ENCODE results near the gene QRSL1.
"Not testable (repeated sequence)": the region's sequence is repeated elsewhere in the genome, so short reads cannot be mapped to it uniquely, and the experiment has no call there.

Gene QRSL1

DNA sequence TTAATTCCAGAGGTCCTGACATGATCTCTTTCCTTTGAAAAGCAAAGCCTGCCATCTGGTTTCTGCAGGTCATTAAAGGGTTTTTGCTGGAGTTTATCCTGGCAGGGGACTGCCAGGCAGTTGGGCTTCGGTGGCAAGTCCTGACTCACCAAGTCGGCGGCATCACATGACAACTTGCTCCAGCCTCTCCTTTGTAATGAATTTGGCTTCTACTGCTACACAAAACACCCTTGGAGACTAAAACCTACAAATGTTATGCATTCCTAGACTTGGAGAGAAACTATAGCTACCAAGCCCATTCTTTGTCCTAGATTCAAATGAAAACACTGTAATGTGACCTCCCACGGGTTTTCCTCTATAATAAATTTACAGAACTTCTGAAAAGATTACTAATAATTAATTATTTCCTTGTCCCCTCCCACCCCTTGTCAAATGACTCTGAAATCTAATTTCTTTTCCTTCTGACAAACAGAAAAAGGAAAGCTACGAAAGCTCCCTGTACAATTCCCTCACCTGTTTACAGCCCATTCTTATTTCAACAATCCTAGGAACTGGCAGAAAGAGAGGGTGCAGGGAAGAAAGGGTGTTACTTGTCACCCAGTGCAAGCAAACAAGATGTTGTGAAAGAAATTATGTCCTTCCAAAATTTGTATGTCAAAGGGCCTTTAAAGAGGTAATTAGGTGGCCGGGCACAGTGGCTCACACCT, 62.9 kb downstream of the QRSL1 start:
- Histone ChIP-seq H3K27me3 (no peaks in the 10 kb centered on the region), H3K27ac (no peak overlapping the region), H3K9me3 (no peaks in the 10 kb centered on the region), H3K4me3 (ENCODE audit: low read depth in 1 of 2, low read length in 1 of 2) (no peak overlapping the region), H3K36me3 (no peaks in the 10 kb centered on the region), H3K4me1 (ENCODE audit: control insufficient read depth in 1 of 2, insufficient read depth in 1 of 2, low read depth in 1 of 2, low read length in 1 of 2) (peaks cover 15 to 20% of the 10 kb centered on the region in 2 experiments)
- TF ChIP-seq, protein P1, sequence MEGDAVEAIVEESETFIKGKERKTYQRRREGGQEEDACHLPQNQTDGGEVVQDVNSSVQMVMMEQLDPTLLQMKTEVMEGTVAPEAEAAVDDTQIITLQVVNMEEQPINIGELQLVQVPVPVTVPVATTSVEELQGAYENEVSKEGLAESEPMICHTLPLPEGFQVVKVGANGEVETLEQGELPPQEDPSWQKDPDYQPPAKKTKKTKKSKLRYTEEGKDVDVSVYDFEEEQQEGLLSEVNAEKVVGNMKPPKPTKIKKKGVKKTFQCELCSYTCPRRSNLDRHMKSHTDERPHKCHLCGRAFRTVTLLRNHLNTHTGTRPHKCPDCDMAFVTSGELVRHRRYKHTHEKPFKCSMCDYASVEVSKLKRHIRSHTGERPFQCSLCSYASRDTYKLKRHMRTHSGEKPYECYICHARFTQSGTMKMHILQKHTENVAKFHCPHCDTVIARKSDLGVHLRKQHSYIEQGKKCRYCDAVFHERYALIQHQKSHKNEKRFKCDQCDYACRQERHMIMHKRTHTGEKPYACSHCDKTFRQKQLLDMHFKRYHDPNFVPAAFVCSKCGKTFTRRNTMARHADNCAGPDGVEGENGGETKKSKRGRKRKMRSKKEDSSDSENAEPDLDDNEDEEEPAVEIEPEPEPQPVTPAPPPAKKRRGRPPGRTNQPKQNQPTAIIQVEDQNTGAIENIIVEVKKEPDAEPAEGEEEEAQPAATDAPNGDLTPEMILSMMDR (IDR thresholded peaks at IDR 0.05): no peak

DNA sequence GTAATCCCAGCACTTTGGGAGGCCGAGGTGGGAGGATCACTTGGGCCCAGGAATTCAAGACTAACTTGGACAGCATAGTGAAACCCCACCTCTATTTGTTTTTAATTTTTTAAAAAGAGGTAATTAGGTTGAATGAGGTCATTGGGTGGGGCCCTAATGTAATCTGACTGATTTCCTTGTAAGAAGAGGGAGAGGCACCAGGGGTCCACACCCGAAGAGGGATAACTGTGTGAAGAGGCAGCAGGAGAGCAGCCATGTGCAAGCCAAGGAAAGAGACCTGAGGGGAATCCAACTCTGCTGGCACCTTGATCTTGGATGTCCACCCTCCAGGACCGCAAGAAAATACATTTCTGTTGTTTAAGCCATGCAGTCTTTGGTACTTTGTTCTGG, 63.4 kb downstream of the QRSL1 start:
- Histone ChIP-seq H3K27ac (no peak overlapping the region), H3K27me3 (no peaks in the 10 kb centered on the region), H3K36me3 (no peaks in the 10 kb centered on the region), H3K9me3 (no peaks in the 10 kb centered on the region), H3K4me1 (ENCODE audit: control insufficient read depth in 1 of 2, insufficient read depth in 1 of 2, low read depth in 1 of 2, low read length in 1 of 2) (peaks cover 21 to 26% of the 10 kb centered on the region in 2 experiments), H3K4me3 (ENCODE audit: low read depth in 1 of 2, low read length in 1 of 2) (no peak overlapping the region)
- TF ChIP-seq, protein P1 (IDR thresholded peaks at IDR 0.05): no peak

DNA sequence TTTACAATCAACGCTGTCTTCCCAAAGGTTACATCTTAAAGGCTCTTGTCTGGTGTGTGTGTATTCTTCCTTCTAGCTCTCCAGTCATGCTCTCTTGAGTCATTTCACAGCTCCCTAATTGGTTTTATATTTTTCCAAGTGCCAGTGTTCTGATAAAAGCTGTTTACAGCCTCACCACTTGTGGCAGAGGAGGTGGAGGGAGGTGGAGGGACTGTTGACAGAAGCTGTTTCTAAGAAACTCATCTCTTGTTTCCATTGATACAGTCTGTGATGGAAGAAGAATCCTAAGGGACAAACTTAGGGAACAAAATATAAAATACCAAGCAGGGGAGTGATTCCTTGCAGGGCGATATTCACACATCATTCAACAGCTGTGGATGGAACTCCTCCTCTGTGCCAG, 64.0 kb downstream of the QRSL1 start:
- H3K4me1 ChIP-seq (ENCODE audit: control insufficient read depth in 1 of 2, insufficient read depth in 1 of 2, low read depth in 1 of 2, low read length in 1 of 2): peaks cover 27 to 32% of the 10 kb centered on the region in 2 experiments
- H3K36me3 ChIP-seq: no peaks in the 10 kb centered on the region
- TF ChIP-seq, protein P1 (IDR thresholded peaks at IDR 0.05): no peak
- no peak overlapping the region for H3K27ac ChIP-seq
- H3K4me3 ChIP-seq (ENCODE audit: low read depth in 1 of 2, low read length in 1 of 2): no peak overlapping the region
- no peaks in the 10 kb centered on the region for H3K27me3 ChIP-seq
- no peaks in the 10 kb centered on the region for H3K9me3 ChIP-seq

DNA sequence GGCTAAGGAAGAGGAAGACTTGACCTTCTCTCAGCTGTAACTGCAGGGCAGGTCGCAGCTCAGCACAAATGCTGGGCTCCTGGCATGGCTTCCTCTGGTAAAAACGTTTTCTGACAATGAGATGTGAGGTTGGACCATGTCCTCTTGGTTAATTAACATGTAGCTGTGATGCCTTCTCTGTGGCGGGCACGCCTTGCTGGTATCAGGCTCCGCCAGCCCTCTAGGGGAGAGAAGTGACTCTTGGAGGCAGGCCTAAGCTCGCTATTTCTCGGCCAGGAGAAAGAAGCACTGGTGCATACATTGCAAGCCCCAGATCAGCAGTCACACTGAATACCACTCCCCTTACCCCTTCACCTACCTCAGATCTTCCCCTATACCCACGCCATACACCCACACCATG, 65.0 kb downstream of the QRSL1 start:
- Histone ChIP-seq H3K9me3 (no peaks in the 10 kb centered on the region), H3K4me3 (ENCODE audit: low read depth in 1 of 2, low read length in 1 of 2) (no peak overlapping the region), H3K36me3 (no peaks in the 10 kb centered on the region), H3K27me3 (no peaks in the 10 kb centered on the region), H3K4me1 (ENCODE audit: control insufficient read depth in 1 of 2, insufficient read depth in 1 of 2, low read depth in 1 of 2, low read length in 1 of 2) (peaks cover 27 to 37% of the 10 kb centered on the region in 2 experiments), H3K27ac (no peak overlapping the region)
- TF ChIP-seq, protein P1 (IDR thresholded peaks at IDR 0.05): no peak

- Histone ChIP-seq H3K4me1 (ENCODE audit: control insufficient read depth in 1 of 2, insufficient read depth in 1 of 2, low read depth in 1 of 2, low read length in 1 of 2) (peaks cover 53 to 76% of the 10 kb centered on the region in 2 experiments), H3K9me3 (no peaks in the 10 kb centered on the region), H3K4me3 (ENCODE audit: low read depth in 1 of 2, low read length in 1 of 2) (no peak overlapping the region), H3K27ac (no peak overlapping the region), H3K36me3 (no peaks in the 10 kb centered on the region), H3K27me3 (no peaks in the 10 kb centered on the region)
- TF ChIP-seq, protein P1 (IDR thresholded peaks at IDR 0.05): no peak
Measured at GRCh38 chr6:106700581-106700980, 71.2 kb downstream of the QRSL1 start.

DNA sequence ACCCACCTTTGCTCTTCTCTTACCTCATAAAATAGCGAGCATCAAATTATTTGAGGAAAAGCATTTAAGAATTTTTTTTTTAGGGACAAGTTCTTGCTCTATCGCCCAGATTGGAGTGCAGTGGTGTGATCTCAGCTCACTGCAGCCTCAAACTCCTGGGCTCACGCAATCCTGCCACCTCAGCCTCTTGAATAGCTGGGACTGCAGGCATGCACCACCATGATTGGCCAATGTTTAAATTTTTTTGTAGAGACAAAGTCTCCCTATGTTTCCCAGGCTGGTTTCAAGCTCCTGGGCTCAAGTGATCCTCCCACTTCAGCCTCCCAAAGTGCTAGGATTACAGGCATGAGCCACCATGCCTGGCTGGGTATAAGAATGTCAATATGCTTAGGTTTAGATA, 71.8 kb downstream of the QRSL1 start:
- not testable (repeated sequence) for H3K27ac ChIP-seq; H3K27me3 ChIP-seq; H3K9me3 ChIP-seq; H3K4me3 ChIP-seq (ENCODE audit: low read depth in 1 of 2, low read length in 1 of 2); H3K36me3 ChIP-seq
- peaks cover 53 to 76% of the 10 kb centered on the region in 2 experiments for H3K4me1 ChIP-seq (ENCODE audit: control insufficient read depth in 1 of 2, insufficient read depth in 1 of 2, low read depth in 1 of 2, low read length in 1 of 2)

All from neutrophil (primary cell).